Measurements from ENCODE around the gene R3HDML. TPM values are rescaled to one million over a fixed set of nuclear protein-coding genes. Genes with fewer than 3 reads are reported as not detected.

Gene R3HDML
- total and polyA plus RNA-seq, 9 of the 15 experiments (the other 6 are each of a cell fraction or from before 2014, with no cell fraction given), result not detected

DNA sequence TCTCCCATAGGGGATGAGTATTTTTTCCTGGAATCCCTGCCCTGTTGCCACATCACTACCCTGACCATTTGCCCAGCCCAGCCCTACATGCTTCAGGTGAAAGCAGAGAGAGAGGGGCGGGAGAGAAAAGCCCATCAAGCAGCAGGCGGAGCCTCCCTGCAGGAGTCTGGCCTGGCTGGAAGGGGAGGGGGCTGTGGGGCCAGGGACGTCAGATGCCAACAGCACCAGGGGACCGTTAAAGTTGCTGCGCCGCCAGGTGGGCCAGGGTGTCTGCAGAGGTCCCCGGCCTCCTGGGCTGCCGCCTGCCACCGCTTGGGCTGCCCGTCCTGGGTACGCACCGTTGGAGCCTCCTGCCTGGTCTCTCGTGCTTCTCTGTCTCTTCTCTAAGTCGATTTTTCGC, 757 bp upstream of the R3HDML start:
- no peaks in the 10 kb centered on the region for H3K4me1 ChIP-seq (replicated peaks in 1 of 2; ENCODE audit: control insufficient read depth in 2 of 2, insufficient read depth in 2 of 2, low read length in 2 of 2)
- WGBS (ENCODE audit: insufficient coverage, low coverage, missing lambda C conversion rate), result 1% methylated on average over 11 of the region's 15 CpGs
- no peak for FAIRE-seq
- TF ChIP-seq ZNF398 (CRISPR knock-in tag; IDR thresholded peaks at IDR 0.05), result no peak
- no peak for TF ChIP-seq ZBTB8A (IDR thresholded peaks at IDR 0.05; ENCODE audit: partially characterized antibody)
- no peak for TF ChIP-seq ZNF583 (CRISPR knock-in tag; IDR thresholded peaks at IDR 0.05)
- no peak for TF ChIP-seq POLR2G (IDR thresholded peaks at IDR 0.05; ENCODE audit: low read depth, low read length)
- no peak for TF ChIP-seq HMGN3 (IDR thresholded peaks at IDR 0.05; ENCODE audit: borderline replicate concordance, extremely low read depth, insufficient read length, low read depth, low read length)
- TF ChIP-seq ZNF12 (CRISPR knock-in tag; IDR thresholded peaks at IDR 0.05), result no peak
- TF ChIP-seq ESRRB (CRISPR knock-in tag; IDR thresholded peaks at IDR 0.05; ENCODE audit: borderline replicate concordance), result no peak
- TF ChIP-seq ZNF408 (CRISPR knock-in tag; IDR thresholded peaks at IDR 0.05; ENCODE audit: low read depth), result no peak
- TF ChIP-seq FOXA3 (CRISPR knock-in tag; conservative IDR thresholded peaks at IDR 0.05 in 1 of 2, IDR thresholded peaks at IDR 0.05 in 1 of 2), result no peak
- TF ChIP-seq UBTF (IDR thresholded peaks at IDR 0.05; ENCODE audit: borderline replicate concordance in 1 of 2, low read depth in 2 of 2, low read length in 2 of 2), result no peak
- no peak for TF ChIP-seq PHF21A (IDR thresholded peaks at IDR 0.05; ENCODE audit: borderline replicate concordance, low read depth)
- TF ChIP-seq ERF (CRISPR knock-in tag; IDR thresholded peaks at IDR 0.05), result no peak
- no peaks in the 10 kb centered on the region for H3K36me3 ChIP-seq (ENCODE audit: control insufficient read depth, insufficient read depth, low read length)
- H3K4me2 ChIP-seq (ENCODE audit: insufficient read depth, low read length), result no peak overlapping the region
- peaks cover under 1% of the 10 kb centered on the region for H3K9me1 ChIP-seq (ENCODE audit: control insufficient read depth, insufficient read depth, low read length)
- no peak for DNase-seq (ENCODE audit: extremely low read depth in 1 of 4, low spot score in 3 of 4)
- CTCF ChIA-PET (ENCODE audit: low intra/inter-chr PET ratio), result no interaction called here
- no peak overlapping the region for H2AFZ ChIP-seq (ENCODE audit: low read depth, low read length)
- no peak overlapping the region for H3K4me3 ChIP-seq
- no peaks in the 10 kb centered on the region for H3K9me3 ChIP-seq (replicated peaks; ENCODE audit: control insufficient read depth, insufficient read depth, low read depth, low read length)
- BruUV-seq (replicated peaks), result no TSS peak
- no peak overlapping the region for H3K9ac ChIP-seq (ENCODE audit: insufficient read depth in 1 of 2, low read depth in 2 of 2, low read length in 2 of 2)
- intact Hi-C loops (cut with micrococcal nuclease) (no loop called here), in situ Hi-C loops (cut with MboI) (no loop called here)
- POLR2A ChIA-PET, result no interaction called here
- ATAC-seq, result no peak
- H3K27ac ChIP-seq (ENCODE audit: extremely low read depth, low read depth, low read length), result no peak overlapping the region
- H4K20me1 ChIP-seq (replicated peaks; ENCODE audit: control insufficient read depth, insufficient read depth, low read length), result no peaks in the 10 kb centered on the region
- no peaks in the 10 kb centered on the region for H3K79me2 ChIP-seq (ENCODE audit: control insufficient read depth, insufficient read depth, low read length)
- H3K27me3 ChIP-seq (ENCODE audit: control insufficient read depth in 2 of 2, insufficient read depth in 2 of 2, low read length in 2 of 2), result peaks cover 30 to 63% of the 10 kb centered on the region in 2 experiments

Data from K562 (cell line).